Right atrium auricular region (tissue), 2 donors: ENCODE data around the gene SPATS2L. TPM values are rescaled to one million over a fixed set of nuclear protein-coding genes. Genes with fewer than 3 reads are reported as not detected.
A peak's percentile ranks its signal among the peaks of the same experiment; 100 is the strongest.

ENCODE experiments used
- DNase-seq: peaks from one replicate; pipeline ENCODE4 v3.0.0-alpha.2; 2019; ENCODE audit warnings: low spot score
- H3K27ac ChIP-seq, 2 donors: fragments of 200-600 bp; sonication (generic); 1 replicate in 1 of 2; 2 replicates in 1 of 2; pipeline ENCODE4 v1.5.1; 2016 to 2019
- H3K27me3 ChIP-seq, 2 donors: fragments of 200-600 bp; sonication (generic); one replicate each; pipeline versions ENCODE4 v1.5.1 to v1.6.0; 2017 to 2019
- H3K36me3 ChIP-seq: fragments of 200-600 bp; sonication (generic); one replicate; pipeline ENCODE4 v1.5.1; 2016
- H3K4me1 ChIP-seq, 2 donors: fragments of 200-600 bp; sonication (generic); one replicate each; pipeline versions ENCODE4 v1.5.1 to v1.6.0; 2017 to 2019
- H3K4me3 ChIP-seq, 2 donors: fragments of 200-600 bp; sonication (generic); 1 replicate in 1 of 2; 2 replicates in 1 of 2; pipeline ENCODE4 v1.5.1; 2017 to 2019; ENCODE audit warnings: mild to moderate bottlenecking in 1 of 2, moderate library complexity in 1 of 2
- H3K9me3 ChIP-seq, 2 donors: fragments of 200-600 bp; sonication (generic); one replicate each; pipeline ENCODE4 v1.5.1; 2019
- CTCF ChIP-seq, 2 donors: fragments of 200-600 bp; sonication (generic); IDR thresholded peaks; one replicate each; pipeline ENCODE4 v1.5.1; 2019; ENCODE audit warnings: antibody characterized with exemption in 2 of 2
- total RNA-seq, 2 donors: library from RNA; depleted of rRNA; stranded (reverse); fragments of >200 nt; gene quantifications; one replicate each; pipeline ENCODE4 v1.1.0, GENCODE V29; 2016

Gene SPATS2L
- total RNA-seq, 2 donors from 2014 or later: 103 to 126 TPM

- Histone ChIP-seq H3K27me3 (no peaks in the 10 kb centered on the region), H3K4me1 (no peaks in the 10 kb centered on the region), H3K9me3 (no peaks in the 10 kb centered on the region), H3K27ac (no peak overlapping the region), H3K4me3 (no peak overlapping the region), H3K36me3 (no peaks in the 10 kb centered on the region)
- DNase-seq: no peak
- TF ChIP-seq CTCF (IDR thresholded peaks at IDR 0.05): no peak
Observed at GRCh38 chr2:200367155-200367554, 60.7 kb downstream of the SPATS2L start.

GRCh38 chr2:200369886-200370285 is 63.4 kb downstream of the SPATS2L start:
- no peaks in the 10 kb centered on the region for H3K36me3 ChIP-seq
- no peak for DNase-seq
- no peak for TF ChIP-seq CTCF (IDR thresholded peaks at IDR 0.05)
- H3K9me3 ChIP-seq: no peaks in the 10 kb centered on the region
- no peak overlapping the region for H3K4me3 ChIP-seq
- no peak overlapping the region for H3K27ac ChIP-seq
- peaks cover 0 to 21% of the 10 kb centered on the region in 2 donors for H3K4me1 ChIP-seq
- no peaks in the 10 kb centered on the region for H3K27me3 ChIP-seq

- H3K4me3 ChIP-seq: no peak overlapping the region
- no peak for DNase-seq
- H3K9me3 ChIP-seq: no peaks in the 10 kb centered on the region
- TF ChIP-seq CTCF (IDR thresholded peaks at IDR 0.05): no peak
- no peak overlapping the region for H3K27ac ChIP-seq
- H3K27me3 ChIP-seq: no peaks in the 10 kb centered on the region
- H3K4me1 ChIP-seq: peaks cover 0 to 55% of the 10 kb centered on the region in 2 donors
- H3K36me3 ChIP-seq: no peaks in the 10 kb centered on the region
Observed at GRCh38 chr2:200373231-200373630, 66.7 kb downstream of the SPATS2L start.

GRCh38 chr2:200373973-200374416 is 67.5 kb downstream of the SPATS2L start:
- Histone ChIP-seq H3K4me3 (no peak overlapping the region), H3K9me3 (no peaks in the 10 kb centered on the region), H3K27ac (no peak overlapping the region), H3K4me1 (peaks cover 0 to 62% of the 10 kb centered on the region in 2 donors), H3K36me3 (no peaks in the 10 kb centered on the region), H3K27me3 (no peaks in the 10 kb centered on the region)
- TF ChIP-seq CTCF (IDR thresholded peaks at IDR 0.05): no peak
- DNase-seq: no peak

- H3K4me3 ChIP-seq: no peak overlapping the region
- H3K27me3 ChIP-seq: no peaks in the 10 kb centered on the region
- H3K4me1 ChIP-seq: peaks cover 0 to 87% of the 10 kb centered on the region in 2 donors
- no peaks in the 10 kb centered on the region for H3K9me3 ChIP-seq
- no peak for DNase-seq
- H3K27ac ChIP-seq: peak overlapping the region; percentile 53 to 59
- no peak for TF ChIP-seq CTCF (IDR thresholded peaks at IDR 0.05)
- no peaks in the 10 kb centered on the region for H3K36me3 ChIP-seq
Observed at GRCh38 chr2:200376513-200377354, 70.2 kb downstream of the SPATS2L start.
